EH (cell line): ENCODE measurements around the gene GFRA4.
"Not testable (repeated sequence)": the region's sequence is repeated elsewhere in the genome, so short reads cannot be mapped to it uniquely, and the experiment has no call there.

Source experiments
- DNase-seq: peaks from one replicate; pipeline ENCODE4 v3.0.0-alpha.2; 2015; ENCODE audit warnings: low read depth

Gene GFRA4

DNA sequence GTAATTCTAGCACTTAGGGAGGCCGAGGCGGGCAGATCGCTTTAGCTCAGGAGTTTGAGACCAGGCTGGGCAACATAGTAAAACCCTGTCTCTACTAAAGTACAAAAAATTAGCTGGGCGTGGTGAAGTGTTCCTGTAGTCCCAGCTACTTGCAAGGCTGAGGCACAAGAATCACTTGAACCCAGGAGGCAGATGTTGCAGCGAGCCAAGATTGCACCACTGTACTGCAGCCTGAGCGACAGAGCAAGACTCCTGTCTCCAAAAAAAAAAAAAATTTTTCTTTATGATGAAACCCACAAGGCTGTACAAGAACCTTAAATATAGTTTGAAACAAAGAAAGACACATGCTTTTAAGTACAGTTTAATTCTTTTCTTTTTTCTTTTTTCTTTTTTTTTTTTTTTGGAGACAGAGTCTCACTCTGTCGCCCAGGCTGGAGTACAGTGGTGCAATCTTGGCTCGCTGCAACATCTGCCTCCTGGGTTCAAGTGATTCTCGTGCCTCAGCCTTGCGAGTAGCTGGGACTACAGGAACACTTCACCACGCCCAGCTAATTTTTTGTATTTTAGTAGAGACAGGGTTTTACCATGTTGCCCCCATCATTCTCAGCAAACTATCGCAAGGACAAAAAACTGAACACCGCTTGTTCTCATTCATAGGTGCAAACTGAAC lies 47.9 kb downstream of the GFRA4 start:
- not testable (repeated sequence) for DNase-seq

GRCh38 chr20:3614466-3614865 lies 48.7 kb downstream of the GFRA4 start:
- peak; percentile 62 for DNase-seq

- DNase-seq, result peak; percentile 56
These were observed 49.3 kb downstream of the GFRA4 start for GRCh38 chr20:3613821-3614440.

DNA sequence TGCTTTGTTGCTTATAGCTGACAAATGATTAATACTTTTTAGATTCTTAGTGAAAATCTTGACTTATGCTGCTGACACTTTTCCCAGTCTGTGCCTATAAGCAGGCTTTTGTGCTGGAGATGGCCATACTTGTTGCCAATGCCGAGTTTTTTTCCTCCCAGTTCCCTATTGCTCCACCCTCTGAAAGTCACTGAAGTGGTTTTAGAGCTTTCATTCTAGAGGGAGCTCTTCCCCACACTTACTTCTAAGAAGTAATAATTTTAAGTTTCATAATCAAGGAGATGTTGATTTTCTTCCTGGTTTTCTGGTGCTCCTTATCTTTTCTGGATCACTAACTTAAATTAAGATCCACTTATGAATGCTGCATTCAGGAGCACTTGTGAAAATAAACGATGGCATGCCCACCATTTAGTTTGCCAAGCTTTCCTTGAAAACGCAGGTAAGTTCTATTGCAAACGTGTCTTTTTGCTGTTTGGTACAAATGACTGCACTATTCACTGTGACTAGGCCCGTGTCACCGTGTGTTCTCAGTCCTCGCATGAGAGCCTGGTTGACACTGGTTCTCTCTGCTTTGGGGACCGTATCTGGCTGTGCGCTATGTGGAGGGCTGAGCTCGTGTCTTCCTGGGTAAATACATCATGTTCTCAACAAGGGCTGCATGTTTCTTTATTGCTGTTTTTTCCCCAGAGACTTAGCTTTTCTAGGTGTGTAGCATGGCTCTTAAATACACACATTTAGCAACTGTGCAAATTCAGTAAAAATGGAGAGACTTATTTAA lies 50.2 kb downstream of the GFRA4 start:
- peak; percentile 16 for DNase-seq

DNA sequence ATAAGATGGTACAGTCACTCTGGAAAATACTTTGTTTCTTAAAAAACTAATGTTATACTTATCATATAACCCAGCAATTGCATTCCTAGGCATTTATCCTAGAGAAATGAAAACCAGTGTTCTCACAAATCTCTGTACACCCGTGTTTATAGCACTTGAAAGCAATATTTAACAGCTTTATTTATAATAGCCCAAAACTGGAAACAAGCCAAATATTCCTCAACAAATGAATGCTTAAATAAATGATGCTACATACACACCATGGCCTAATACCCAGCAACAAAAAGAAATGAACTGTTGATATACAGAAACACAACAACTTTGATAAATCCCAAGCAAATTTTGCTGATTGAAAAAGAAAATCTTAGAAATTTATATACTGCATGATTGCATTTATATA lies 51.3 kb downstream of the GFRA4 start:
- DNase-seq, result no peak
